SH-SY5Y (cell line): ENCODE data around the gene NSG2.

Experiments
- GATA2 ChIP-seq: IDR thresholded peaks from 2 replicates; pipeline ENCODE4 v1.6.1; 2011; ENCODE audit warnings: mild to moderate bottlenecking, low read depth, low read length
- GATA3 ChIP-seq: IDR thresholded peaks from 2 replicates; pipeline ENCODE4 v1.6.1; 2011; ENCODE audit warnings: low read depth, mild to moderate bottlenecking, low read length, moderate library complexity

GRCh38 chr5:174045470-174046025 is at the start of gene NSG2:
- TF ChIP-seq GATA2 (no peak), GATA3 (no peak)
